GM12878 (cell line): ENCODE measurements around the gene KCNS1. TPM values are rescaled to one million over a fixed set of nuclear protein-coding genes. Genes with fewer than 3 reads are reported as not detected.

Experiments used
- ATAC-seq: fragments of 200-7000 bp; cut with Tn5 transposase; 3 replicates; pipeline ENCODE4 v1.9.1; 2020; ENCODE audit warnings: mild to moderate bottlenecking, moderate library complexity
- BruUV-seq: library from RNA; stranded (reverse); fragments of 400-500 nt; replicated peaks from 2 replicates; lab custom pipeline; 2021; lab: Mats Ljungman, UMichigan
- CTCF ChIA-PET: fragments of 300-600 bp; sonication (Branson Sonifier 250); formaldehyde crosslinking; extraction: SDS; loops from one replicate; lab custom pipeline; 2021; ENCODE audit warnings: inconsistent platforms; lab: Yijun Ruan, JAX
- POLR2A ChIA-PET: fragments of 350-600 bp; formaldehyde crosslinking; extraction: SDS; loops from one replicate; lab custom pipeline; 2021; ENCODE audit warnings: inconsistent platforms; lab: Charles Lee
- RAD21 ChIA-PET: fragments of 300-600 bp; sonication (Branson Sonifier 250); formaldehyde crosslinking; loops from one replicate; lab custom pipeline; 2023; ENCODE audit warnings: antibody characterized with exemption; ENCODE audit not compliant: unreplicated experiment; lab: Charles Lee
- SMC1A ChIA-PET: fragments of 300-600 bp; sonication (Branson Sonifier 250); formaldehyde crosslinking; loops from one replicate; lab custom pipeline; 2023; ENCODE audit not compliant: unreplicated experiment, uncharacterized antibody; lab: Charles Lee
- DNase-seq: peaks from one replicate; pipeline ENCODE4 v3.0.0-alpha.2; 2011; ENCODE audit warnings: low read depth, low spot score
- FAIRE-seq: peaks from 3 replicates; lab custom pipeline; 2011; peaks lifted over from hg19 to GRCh38; lab: Jason Lieb, UNC
- H2AFZ ChIP-seq: 2 replicates; pipeline ENCODE4 v1.6.0; 2011; ENCODE audit warnings: low read depth, low read length, control low read depth; ENCODE audit not compliant: control insufficient read depth
- H3K27ac ChIP-seq: 2 replicates; pipeline ENCODE4 v1.5.1; 2011; ENCODE audit warnings: control low read depth; ENCODE audit not compliant: control insufficient read depth, insufficient read depth
- H3K27me3 ChIP-seq, 2 experiments: replicated peaks in 1 of 2; 2 replicates each; pipeline versions ENCODE4 v1.6.0 to v1.6.1; 2011; ENCODE audit warnings: low read length in 1 of 2; ENCODE audit not compliant: control insufficient read depth in 2 of 2, insufficient read depth in 2 of 2
- H3K36me3 ChIP-seq, 2 experiments: 2 replicates each; pipeline ENCODE4 v1.5.1; 2011; ENCODE audit warnings: low read length in 1 of 2; ENCODE audit not compliant: control insufficient read depth in 2 of 2, insufficient read depth in 2 of 2
- H3K4me1 ChIP-seq: 2 replicates; pipeline ENCODE4 v1.6.1; 2011; ENCODE audit warnings: mild to moderate bottlenecking, low read length, moderate library complexity, mixed read lengths; ENCODE audit not compliant: control insufficient read depth, insufficient read depth
- H3K4me2 ChIP-seq: 2 replicates; pipeline ENCODE4 v1.6.0; 2011; ENCODE audit warnings: control low read depth; ENCODE audit not compliant: control insufficient read depth, insufficient read depth
- H3K4me3 ChIP-seq: fragments of 200-600 bp; sonication (generic); 2 replicates; pipeline ENCODE4 v1.5.1; 2016
- H3K79me2 ChIP-seq: 2 replicates; pipeline ENCODE4 v1.6.0; 2011; ENCODE audit warnings: low read length; ENCODE audit not compliant: control insufficient read depth, insufficient read depth
- H3K9ac ChIP-seq: 2 replicates; pipeline ENCODE4 v1.8.0; 2011; ENCODE audit warnings: low read length, control low read depth, mixed read lengths; ENCODE audit not compliant: control insufficient read depth, insufficient read depth
- H3K9me3 ChIP-seq: replicated peaks from 3 replicates; pipeline ENCODE4 v1.5.1; 2011; ENCODE audit warnings: mild to moderate bottlenecking, low read length; ENCODE audit not compliant: control insufficient read depth, insufficient read depth
- H4K20me1 ChIP-seq: 2 replicates; pipeline ENCODE4 v1.6.0; 2011; ENCODE audit not compliant: control insufficient read depth, insufficient read depth
- EP300 ChIP-seq, 2 experiments: fragments of 150-350 bp in 1 of 2; IDR thresholded peaks; 2 replicates each; pipeline ENCODE4 v1.6.1; 2011 to 2012; ENCODE audit warnings: low read depth in 2 of 2, low read length in 2 of 2, borderline replicate concordance in 1 of 2, improper control_type of control experiment in 1 of 2, inconsistent platforms in 1 of 2; ENCODE audit not compliant: control insufficient read depth in 1 of 2
- FOXK2 ChIP-seq: fragments of 450-650 bp; IDR thresholded peaks from 2 replicates; pipeline ENCODE4 v1.6.1; 2017; ENCODE audit warnings: mild to moderate bottlenecking, moderate library complexity
- IKZF1 ChIP-seq: fragments of 450-650 bp; conservative IDR thresholded peaks from 2 replicates; pipeline ENCODE4 v1.6.1; 2017; ENCODE audit warnings: antibody characterized with exemption, mild to moderate bottlenecking
- IRF3 ChIP-seq: fragments of 450-650 bp; IDR thresholded peaks from 2 replicates; pipeline ENCODE4 v1.6.1; 2014; ENCODE audit warnings: mild to moderate bottlenecking
- MEF2B ChIP-seq: fragments of 450-650 bp; IDR thresholded peaks from 2 replicates; pipeline ENCODE4 v1.6.1; 2018; ENCODE audit warnings: mild to moderate bottlenecking, moderate library complexity; ENCODE audit not compliant: partially characterized antibody, poor library complexity, severe bottlenecking
- SREBF2 ChIP-seq: IDR thresholded peaks from 2 replicates; pipeline ENCODE4 v1.6.1; 2012; ENCODE audit warnings: mild to moderate bottlenecking, low read length
- ZBTB4 ChIP-seq: fragments of 450-650 bp; formaldehyde crosslinking; IDR thresholded peaks from 2 replicates; pipeline ENCODE4 v1.4.0; 2022; ENCODE audit warnings: mild to moderate bottlenecking, moderate library complexity
- ZNF622 ChIP-seq: fragments of 450-650 bp; IDR thresholded peaks from 2 replicates; pipeline ENCODE4 v1.6.1; 2017; ENCODE audit warnings: mild to moderate bottlenecking, inconsistent platforms
- WGBS: methylation state at CpG from one replicate; pipeline ENCODE4 v1.1.6; 2016; ENCODE audit warnings: low lambda C conversion rate; ENCODE audit not compliant: insufficient replicate concordance, insufficient coverage; ENCODE audit errors: missing lambda C conversion rate; 5-methylcytosine and 5-hydroxymethylcytosine counted together
- in situ Hi-C: fragments of 300-500 bp; cut with MboI; formaldehyde crosslinking; loops from 9 replicates; pipeline ENCODE4 v1.14.3; 2018; ENCODE audit warnings: mixed read lengths
- intact Hi-C: fragments of 100-400 bp; cut with micrococcal nuclease; formaldehyde crosslinking; loops from one replicate; pipeline ENCODE4 v1.14.2; 2022; ENCODE audit not compliant: unreplicated experiment
- polyA plus RNA-seq, 11 experiments: library from polyadenylated mRNA; depleted of rRNA in 4 of 11; unstranded in 6 of 11; stranded (reverse) in 5 of 11; fragments of >200 nt; fragmentation: Nextera tagmentation in 4 of 11; fragmentation: Illumina TruSeq in 1 of 11; extraction: Ambion mirVana in 4 of 11; extraction: Trizol in 1 of 11; gene quantifications; 1 replicate in 1 of 11; 2 replicates in 10 of 11; pipeline versions ENCODE4 v1.2.1 to v1.2.3, GENCODE V29; 2011 to 2016; ENCODE audit warnings: inconsistent platforms in 2 of 11, missing spikeins in 2 of 11, low read depth in 1 of 11
- total RNA-seq, 4 experiments: library from RNA; depleted of rRNA in 3 of 4; stranded (reverse); fragments of >200 nt in 3 of 4; fragmentation: Illumina TruSeq in 1 of 4; extraction: Trizol in 1 of 4; gene quantifications; 2 replicates each; pipeline versions ENCODE4 v1.2.1 to v1.2.3, GENCODE V29; 2013 to 2021
- TF ChIP-seq, protein P1 (sequence below): fragments of 450-650 bp; IDR thresholded peaks from 2 replicates; pipeline ENCODE4 v1.6.1; 2017; ENCODE audit warnings: mild to moderate bottlenecking

Gene KCNS1
- total and polyA plus RNA-seq, 10 of the 15 experiments (the other 5 are each of a cell fraction or from before 2014, with no cell fraction given), result not detected

DNA sequence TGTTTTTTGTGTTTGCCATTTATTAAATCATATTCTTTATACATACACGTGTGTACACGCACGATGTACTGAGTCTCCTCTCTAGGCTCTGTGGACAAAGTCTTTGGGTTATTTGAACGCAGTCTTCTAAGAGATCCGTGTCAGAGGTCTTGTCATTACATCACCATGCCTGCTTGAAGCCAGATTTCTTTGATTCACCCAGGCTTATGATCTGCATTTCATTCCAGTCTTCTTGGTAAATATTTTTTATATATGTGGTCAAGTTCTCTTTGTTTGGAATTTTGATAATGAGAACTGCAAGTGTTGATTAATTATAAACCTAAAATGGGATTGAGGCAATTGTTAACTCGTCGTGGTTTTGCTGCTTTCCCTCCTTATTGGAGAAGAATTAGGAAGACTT is 34.6 kb downstream of the KCNS1 start:
- Histone ChIP-seq H3K4me1 (no peaks in the 10 kb centered on the region), H3K4me2 (no peak overlapping the region), H3K9me3 (no peaks in the 10 kb centered on the region), H3K27ac (no peak overlapping the region), H3K27me3 (no peaks in the 10 kb centered on the region), H3K79me2 (peaks cover 14% of the 10 kb centered on the region), H4K20me1 (no peaks in the 10 kb centered on the region; the same call in 1 of the 2 replicates), H3K9ac (no peak overlapping the region), H3K4me3 (no peak overlapping the region), H2AFZ (no peak overlapping the region), H3K36me3 (peaks cover 3 to 24% of the 10 kb centered on the region in 2 experiments)
- in situ Hi-C loops, result no loop called here
- POLR2A ChIA-PET, result interaction anchor here (0.8 kb wide), 1 partner anchor 13 kb away, joined by 3 read pairs; no protein-coding TSS in a partner anchor
- intact Hi-C loops, result no loop called here
- SMC1A ChIA-PET, result interaction anchor here (1.0 to 2.1 kb wide), 3 partner anchors 16 to 22 kb away, joined by 4 to 8 read pairs (median 8); no protein-coding TSS in a partner anchor
- ATAC-seq, result no peak
- no peak for DNase-seq
- FAIRE-seq, result no peak
- RAD21 ChIA-PET, result interaction anchor here (1.0 kb wide), 1 partner anchor 30 kb away, joined by 3 read pairs; no protein-coding TSS in a partner anchor
- CTCF ChIA-PET, result interaction anchor here (1.0 to 2.6 kb wide), 6 partner anchors 9 to 141 kb away, joined by 3 to 16 read pairs (median 8); no protein-coding TSS in a partner anchor
- no TSS peak for BruUV-seq
- WGBS, result 96% methylated on average over 7 of the region's 7 CpGs
- TF ChIP-seq ZBTB4 (CRISPR knock-in tag) (no peak), IKZF1 (no peak), ZNF622 (no peak), MEF2B (no peak), IRF3 (no peak), SREBF2 (no peak), EP300 (IDR thresholded peaks at IDR 0.05; ENCODE audit: borderline replicate concordance in 1 of 2, control insufficient read depth in 1 of 2, low read depth in 2 of 2, low read length in 2 of 2) (no peak), FOXK2 (no peak)
- TF ChIP-seq, protein P1, sequence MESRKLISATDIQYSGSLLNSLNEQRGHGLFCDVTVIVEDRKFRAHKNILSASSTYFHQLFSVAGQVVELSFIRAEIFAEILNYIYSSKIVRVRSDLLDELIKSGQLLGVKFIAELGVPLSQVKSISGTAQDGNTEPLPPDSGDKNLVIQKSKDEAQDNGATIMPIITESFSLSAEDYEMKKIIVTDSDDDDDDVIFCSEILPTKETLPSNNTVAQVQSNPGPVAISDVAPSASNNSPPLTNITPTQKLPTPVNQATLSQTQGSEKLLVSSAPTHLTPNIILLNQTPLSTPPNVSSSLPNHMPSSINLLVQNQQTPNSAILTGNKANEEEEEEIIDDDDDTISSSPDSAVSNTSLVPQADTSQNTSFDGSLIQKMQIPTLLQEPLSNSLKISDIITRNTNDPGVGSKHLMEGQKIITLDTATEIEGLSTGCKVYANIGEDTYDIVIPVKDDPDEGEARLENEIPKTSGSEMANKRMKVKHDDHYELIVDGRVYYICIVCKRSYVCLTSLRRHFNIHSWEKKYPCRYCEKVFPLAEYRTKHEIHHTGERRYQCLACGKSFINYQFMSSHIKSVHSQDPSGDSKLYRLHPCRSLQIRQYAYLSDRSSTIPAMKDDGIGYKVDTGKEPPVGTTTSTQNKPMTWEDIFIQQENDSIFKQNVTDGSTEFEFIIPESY, result no peak
